ENCODE data around the gene B4GALT5.

The B4GALT5 gene

DNA sequence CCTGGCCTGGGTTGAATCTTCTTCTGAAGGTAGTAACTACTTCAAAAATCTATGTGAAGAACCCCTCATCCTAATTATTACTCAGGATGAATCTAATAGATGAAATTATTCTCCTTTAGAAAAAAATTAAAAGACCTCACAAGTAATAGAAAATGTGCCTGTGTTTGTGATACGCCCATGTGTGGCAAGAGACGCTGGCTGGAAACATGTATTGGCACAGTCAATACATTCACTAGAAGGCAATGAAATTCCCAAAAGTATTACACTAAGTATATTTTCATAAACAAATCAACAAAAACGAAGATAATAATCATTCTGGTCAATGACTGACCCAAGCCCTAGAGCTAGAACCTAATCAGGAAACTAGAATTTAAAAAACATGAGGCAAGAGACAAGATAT is 64.0 kb downstream of the B4GALT5 start:
- Histone ChIP-seq H3K9ac (no peak overlapping the region), H3K4me1 (no peaks in the 10 kb centered on the region), H3K27ac (no peak overlapping the region), H2AFZ (no peak overlapping the region), H3K27me3 (ENCODE audit: control insufficient read depth, insufficient read depth, low read length) (no peaks in the 10 kb centered on the region), H3K79me2 (peaks cover 3% of the 10 kb centered on the region), H3K4me2 (ENCODE audit: low read length) (no peak overlapping the region), H3K4me3 (ENCODE audit: low read depth, low read length) (no peak overlapping the region), H3K36me3 (ENCODE audit: control insufficient read depth, insufficient read depth, low read length) (no peaks in the 10 kb centered on the region), H3K9me3 (ENCODE audit: control insufficient read depth, low read length) (no peaks in the 10 kb centered on the region)
- TF ChIP-seq, protein P1, sequence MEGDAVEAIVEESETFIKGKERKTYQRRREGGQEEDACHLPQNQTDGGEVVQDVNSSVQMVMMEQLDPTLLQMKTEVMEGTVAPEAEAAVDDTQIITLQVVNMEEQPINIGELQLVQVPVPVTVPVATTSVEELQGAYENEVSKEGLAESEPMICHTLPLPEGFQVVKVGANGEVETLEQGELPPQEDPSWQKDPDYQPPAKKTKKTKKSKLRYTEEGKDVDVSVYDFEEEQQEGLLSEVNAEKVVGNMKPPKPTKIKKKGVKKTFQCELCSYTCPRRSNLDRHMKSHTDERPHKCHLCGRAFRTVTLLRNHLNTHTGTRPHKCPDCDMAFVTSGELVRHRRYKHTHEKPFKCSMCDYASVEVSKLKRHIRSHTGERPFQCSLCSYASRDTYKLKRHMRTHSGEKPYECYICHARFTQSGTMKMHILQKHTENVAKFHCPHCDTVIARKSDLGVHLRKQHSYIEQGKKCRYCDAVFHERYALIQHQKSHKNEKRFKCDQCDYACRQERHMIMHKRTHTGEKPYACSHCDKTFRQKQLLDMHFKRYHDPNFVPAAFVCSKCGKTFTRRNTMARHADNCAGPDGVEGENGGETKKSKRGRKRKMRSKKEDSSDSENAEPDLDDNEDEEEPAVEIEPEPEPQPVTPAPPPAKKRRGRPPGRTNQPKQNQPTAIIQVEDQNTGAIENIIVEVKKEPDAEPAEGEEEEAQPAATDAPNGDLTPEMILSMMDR (IDR thresholded peaks at IDR 0.05), result no peak

DNA sequence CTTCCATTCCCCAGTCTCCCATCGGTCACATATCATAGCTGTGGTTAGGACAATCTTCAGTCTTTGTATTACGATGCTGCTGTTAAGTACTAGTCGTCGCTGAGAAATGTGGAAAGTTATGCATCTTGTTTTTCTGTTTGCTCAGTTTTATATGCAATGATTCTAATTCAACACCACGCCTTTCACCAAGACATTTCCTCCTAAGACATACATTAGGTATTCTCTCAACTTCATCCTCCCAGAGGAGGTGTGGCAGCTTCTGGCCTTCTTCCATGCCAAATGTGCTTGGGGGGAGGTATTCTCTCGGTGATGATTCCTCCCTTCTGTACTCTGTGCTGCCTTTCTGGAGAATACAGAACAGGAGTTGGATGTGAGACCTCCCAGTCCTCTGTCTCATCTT is 66.1 kb downstream of the B4GALT5 start:
- peaks cover 6% of the 10 kb centered on the region for H3K4me1 ChIP-seq
- H3K27ac ChIP-seq, result no peak overlapping the region
- H2AFZ ChIP-seq, result no peak overlapping the region
- H3K4me3 ChIP-seq (ENCODE audit: low read depth, low read length), result no peak overlapping the region
- H3K27me3 ChIP-seq (ENCODE audit: control insufficient read depth, insufficient read depth, low read length), result no peaks in the 10 kb centered on the region
- H3K4me2 ChIP-seq (ENCODE audit: low read length), result no peak overlapping the region
- H3K79me2 ChIP-seq, result peaks cover 3% of the 10 kb centered on the region
- TF ChIP-seq, protein P1 (IDR thresholded peaks at IDR 0.05), result no peak
- no peaks in the 10 kb centered on the region for H3K9me3 ChIP-seq (ENCODE audit: control insufficient read depth, low read length)
- H3K9ac ChIP-seq, result no peak overlapping the region
- H3K36me3 ChIP-seq (ENCODE audit: control insufficient read depth, insufficient read depth, low read length), result no peaks in the 10 kb centered on the region

DNA sequence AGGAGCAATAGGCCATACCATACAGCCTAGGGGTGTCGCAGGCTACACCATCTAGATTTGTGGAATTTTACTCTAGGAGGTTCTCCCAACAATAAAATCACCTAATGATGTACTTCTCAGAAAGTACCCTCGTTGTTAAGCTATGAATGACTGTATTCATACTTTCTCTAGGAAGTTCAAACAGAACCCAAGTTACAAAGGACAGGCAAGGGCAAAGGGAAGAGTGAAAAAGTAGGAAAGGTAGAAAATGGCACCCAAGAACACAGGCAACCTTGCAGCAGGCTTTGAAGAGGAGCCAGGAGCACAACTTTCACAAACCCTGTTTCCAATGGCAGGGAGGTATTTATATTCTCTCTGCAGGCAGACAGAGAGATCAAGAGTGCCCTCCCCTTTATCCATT is 67.2 kb downstream of the B4GALT5 start:
- Histone ChIP-seq H3K4me2 (ENCODE audit: low read length) (no peak overlapping the region), H3K27ac (no peak overlapping the region), H3K9ac (no peak overlapping the region), H3K79me2 (no peaks in the 10 kb centered on the region), H3K36me3 (ENCODE audit: control insufficient read depth, insufficient read depth, low read length) (no peaks in the 10 kb centered on the region), H3K27me3 (ENCODE audit: control insufficient read depth, insufficient read depth, low read length) (no peaks in the 10 kb centered on the region), H2AFZ (no peak overlapping the region), H3K9me3 (ENCODE audit: control insufficient read depth, low read length) (no peaks in the 10 kb centered on the region), H3K4me3 (ENCODE audit: low read depth, low read length) (no peak overlapping the region), H3K4me1 (peaks cover 12% of the 10 kb centered on the region)
- TF ChIP-seq, protein P1 (IDR thresholded peaks at IDR 0.05), result no peak

DNA sequence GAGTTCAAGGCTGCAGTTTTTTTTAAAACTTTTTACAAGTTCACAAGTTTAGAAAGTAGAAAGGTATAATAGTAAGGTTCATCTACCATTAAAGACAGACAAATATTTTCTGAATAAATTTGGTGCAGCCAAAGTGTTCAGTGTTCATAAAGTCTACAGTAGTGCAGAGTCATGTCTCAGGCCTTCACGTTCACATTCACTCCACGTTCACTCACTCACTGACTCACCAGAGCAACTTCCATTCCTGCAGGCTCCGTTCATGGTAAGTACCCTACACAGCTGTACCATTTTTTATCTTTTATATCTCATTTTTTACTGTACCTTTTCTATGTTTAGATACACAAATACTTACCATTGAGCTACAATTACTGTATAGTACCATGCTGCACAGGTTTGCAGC is 67.6 kb downstream of the B4GALT5 start:
- peaks cover 12% of the 10 kb centered on the region for H3K4me1 ChIP-seq
- no peak overlapping the region for H3K4me2 ChIP-seq (ENCODE audit: low read length)
- H3K27me3 ChIP-seq (ENCODE audit: control insufficient read depth, insufficient read depth, low read length), result no peaks in the 10 kb centered on the region
- H3K9me3 ChIP-seq (ENCODE audit: control insufficient read depth, low read length), result no peaks in the 10 kb centered on the region
- no peaks in the 10 kb centered on the region for H3K36me3 ChIP-seq (ENCODE audit: control insufficient read depth, insufficient read depth, low read length)
- H3K9ac ChIP-seq, result no peak overlapping the region
- H3K27ac ChIP-seq, result no peak overlapping the region
- TF ChIP-seq, protein P1 (IDR thresholded peaks at IDR 0.05), result no peak
- H3K79me2 ChIP-seq, result no peaks in the 10 kb centered on the region
- H3K4me3 ChIP-seq (ENCODE audit: low read depth, low read length), result no peak overlapping the region
- H2AFZ ChIP-seq, result no peak overlapping the region

DNA sequence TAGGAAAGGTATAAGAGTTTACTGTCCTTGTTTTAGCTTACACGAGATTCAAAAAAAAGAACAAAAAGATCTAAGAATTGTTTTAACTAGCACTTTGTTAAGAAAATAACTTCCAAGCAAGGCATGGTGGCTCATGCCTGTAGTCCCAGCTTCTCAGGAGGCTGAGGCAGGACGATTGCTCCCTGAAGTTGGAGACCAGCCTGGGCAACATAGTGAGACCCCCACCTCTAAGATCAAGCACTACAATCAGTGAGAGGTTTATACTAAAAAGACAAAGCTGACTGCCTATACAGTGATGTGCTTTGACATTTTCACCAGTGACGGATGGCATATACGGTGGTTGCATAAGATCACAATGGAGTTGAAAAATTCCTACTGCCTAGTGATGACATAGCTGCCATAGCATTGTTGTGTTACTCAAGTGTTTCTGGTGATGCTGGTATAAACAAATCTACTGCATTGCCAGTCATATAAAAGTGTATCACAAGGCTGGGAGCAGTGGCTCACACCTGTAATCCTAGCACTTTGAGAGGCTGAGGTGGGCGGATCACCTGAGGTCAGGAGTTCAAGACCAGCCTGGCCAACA is 68.6 kb downstream of the B4GALT5 start:
- no peak overlapping the region for H3K27ac ChIP-seq
- no peaks in the 10 kb centered on the region for H3K79me2 ChIP-seq
- H3K9ac ChIP-seq, result no peak overlapping the region
- H3K4me3 ChIP-seq (ENCODE audit: low read depth, low read length), result no peak overlapping the region
- no peak overlapping the region for H3K4me2 ChIP-seq (ENCODE audit: low read length)
- no peaks in the 10 kb centered on the region for H3K9me3 ChIP-seq (ENCODE audit: control insufficient read depth, low read length)
- H3K4me1 ChIP-seq, result peaks cover 12% of the 10 kb centered on the region
- no peaks in the 10 kb centered on the region for H3K36me3 ChIP-seq (ENCODE audit: control insufficient read depth, insufficient read depth, low read length)
- H2AFZ ChIP-seq, result no peak overlapping the region
- TF ChIP-seq, protein P1 (IDR thresholded peaks at IDR 0.05), result no peak
- no peaks in the 10 kb centered on the region for H3K27me3 ChIP-seq (ENCODE audit: control insufficient read depth, insufficient read depth, low read length)
